Panc1 (cell line): Measurements from ENCODE around the gene RBP2. TPM values are rescaled to one million over a fixed set of nuclear protein-coding genes. Genes with fewer than 3 reads are reported as not detected.

Source experiments
- ATAC-seq: fragments of 200-7000 bp; cut with Tn5 transposase; 2 replicates; pipeline ENCODE4 v1.9.1; 2020; ENCODE audit warnings: mild to moderate bottlenecking, moderate library complexity
- BruUV-seq: library from RNA; stranded (reverse); fragments of 400-500 nt; replicated peaks from 2 replicates; lab custom pipeline; 2021; lab: Mats Ljungman, UMichigan
- CTCF ChIA-PET: fragments of 300-600 bp; sonication (Branson Sonifier 250); formaldehyde crosslinking; loops from one replicate; lab custom pipeline; 2022; ENCODE audit warnings: antibody characterized with exemption; lab: Charles Lee
- POLR2A ChIA-PET: fragments of 300-600 bp; sonication (Branson Sonifier 250); formaldehyde crosslinking; loops from one replicate; lab custom pipeline; 2022; ENCODE audit warnings: antibody characterized with exemption; lab: Charles Lee
- DNase-seq: peaks from one replicate; pipeline ENCODE4 v3.0.0-alpha.2; 2010; ENCODE audit warnings: low read depth, low spot score
- H3K27ac ChIP-seq: 2 replicates; pipeline ENCODE4 v1.5.1; 2011; ENCODE audit warnings: mild to moderate bottlenecking, low read length, inconsistent platforms
- H3K27me3 ChIP-seq: fragments of 200-500 bp; sonication (Bioruptor generic); 2 replicates; pipeline ENCODE4 v1.6.0; 2014; ENCODE audit warnings: low read length, inconsistent platforms; ENCODE audit not compliant: control insufficient read depth, insufficient read depth
- H3K36me3 ChIP-seq: fragments of 200-500 bp; sonication (Bioruptor generic); 2 replicates; pipeline ENCODE4 v1.5.1; 2014; ENCODE audit warnings: inconsistent platforms, mild to moderate bottlenecking, low read length, moderate library complexity; ENCODE audit not compliant: control insufficient read depth, insufficient read depth
- H3K4me1 ChIP-seq: 2 replicates; pipeline ENCODE4 v1.5.1; 2011; ENCODE audit warnings: inconsistent platforms, mild to moderate bottlenecking, low read length, moderate library complexity; ENCODE audit not compliant: control insufficient read depth, insufficient read depth
- H3K4me3 ChIP-seq, 2 experiments: 2 replicates each; pipeline ENCODE4 v1.5.1; 2011 to 2012; ENCODE audit warnings: low read depth in 2 of 2, low read length in 2 of 2, mild to moderate bottlenecking in 2 of 2, inconsistent platforms in 1 of 2, moderate library complexity in 1 of 2
- H3K9me3 ChIP-seq: fragments of 200-500 bp; sonication (Bioruptor generic); 2 replicates; pipeline ENCODE4 v1.5.1; 2014; ENCODE audit warnings: low read depth, mild to moderate bottlenecking, inconsistent platforms, low read length, moderate library complexity; ENCODE audit not compliant: control insufficient read depth, insufficient read depth
- POLR2AphosphoS5 ChIP-seq: IDR thresholded peaks from 2 replicates; pipeline ENCODE4 v1.6.1; 2012; ENCODE audit warnings: mild to moderate bottlenecking, low read depth, low read length, moderate library complexity
- SIN3A ChIP-seq: IDR thresholded peaks from 2 replicates; pipeline ENCODE4 v1.6.1; 2012; ENCODE audit warnings: low read depth, mild to moderate bottlenecking, low read length, moderate library complexity, borderline replicate concordance; ENCODE audit not compliant: insufficient read depth
- TCF7L2 ChIP-seq: IDR thresholded peaks from 2 replicates; pipeline ENCODE4 v1.6.1; 2011; ENCODE audit warnings: mild to moderate bottlenecking, low read depth, low read length, inconsistent platforms
- in situ Hi-C: cut with HindIII; loops from 2 replicates; pipeline ENCODE4 v1.10.0; 2016; ENCODE audit warnings: low sequenced_read_pairs, low pct_unique_long_range_greater_than_20kb
- intact Hi-C: fragments of 100-400 bp; cut with micrococcal nuclease; formaldehyde crosslinking; loops from one replicate; pipeline ENCODE4 v1.10.0; 2022; ENCODE audit not compliant: unreplicated experiment
- total RNA-seq: library from RNA; stranded (reverse); gene quantifications from one replicate; pipeline ENCODE4 v1.2.1, GENCODE V29; 2021; ENCODE audit not compliant: unreplicated experiment
- TF ChIP-seq, protein P1 (sequence below), 2 experiments: IDR thresholded peaks; 2 replicates each; pipeline ENCODE4 v1.6.1; 2011 to 2012; ENCODE audit warnings: low read depth in 2 of 2, control low read depth in 1 of 2, low read length in 1 of 2, mild to moderate bottlenecking in 1 of 2, moderate library complexity in 1 of 2; ENCODE audit not compliant: insufficient read depth in 1 of 2
- TF ChIP-seq, protein P2 (sequence below): fragments of 450-650 bp; IDR thresholded peaks from 2 replicates; pipeline ENCODE4 v1.5.1; 2017; ENCODE audit warnings: mild to moderate bottlenecking

RBP2 gene
- total RNA-seq, 1 experiment from 2014 or later, result not detected

DNA sequence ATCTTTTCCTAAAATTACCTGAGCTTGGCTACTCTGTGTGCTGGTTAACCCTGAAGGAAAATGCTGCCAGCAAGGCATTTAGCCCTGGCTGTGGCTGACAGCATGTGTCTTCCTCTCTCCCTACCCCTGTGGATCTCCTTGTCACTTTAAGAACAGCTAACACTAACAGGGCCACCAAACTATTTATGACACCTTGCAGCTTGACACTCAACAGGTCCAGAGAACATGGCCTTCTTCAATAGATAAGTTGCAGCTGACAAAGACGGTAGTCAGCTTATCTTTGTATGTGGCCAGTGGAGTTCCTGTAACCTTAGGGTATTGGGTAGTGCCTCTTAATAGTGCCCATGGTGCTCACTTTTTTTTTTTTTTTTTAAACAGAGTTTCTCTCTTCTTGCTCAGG is 54.9 kb downstream of the RBP2 start:
- TF ChIP-seq TCF7L2, result no peak
- no peak for DNase-seq
- ChIA-PET POLR2A (no interaction called here), CTCF (interaction anchor here (0.5 kb wide), 1 partner anchor 18 kb away, joined by 9 read pairs; no protein-coding TSS in a partner anchor)
- no TSS peak for BruUV-seq
- H3K36me3 ChIP-seq, result no peaks in the 10 kb centered on the region
- in situ Hi-C loops, result no loop called here
- H3K4me1 ChIP-seq, result no peaks in the 10 kb centered on the region
- no peak for ATAC-seq
- H3K27ac ChIP-seq, result no peak overlapping the region
- H3K9me3 ChIP-seq, result no peaks in the 10 kb centered on the region
- H3K27me3 ChIP-seq, result no peaks in the 10 kb centered on the region
- no peak overlapping the region for H3K4me3 ChIP-seq
- intact Hi-C loops, result loop anchor here (10.0 kb wide), 1 partner anchor 513 kb away; the partner anchor contains the start of gene CLSTN2

GRCh38 chr3:139421040-139421439 is 55.3 kb downstream of the RBP2 start:
- DNase-seq, result no peak
- ChIA-PET CTCF (interaction anchor here (0.5 kb wide), 1 partner anchor 18 kb away, joined by 9 read pairs; no protein-coding TSS in a partner anchor), POLR2A (no interaction called here)
- intact Hi-C loops, result loop anchor here (10.0 kb wide), 1 partner anchor 514 kb away; the partner anchor contains the start of gene CLSTN2
- Histone ChIP-seq H3K27me3 (no peaks in the 10 kb centered on the region), H3K4me3 (no peak overlapping the region), H3K9me3 (no peaks in the 10 kb centered on the region), H3K36me3 (no peaks in the 10 kb centered on the region), H3K27ac (no peak overlapping the region), H3K4me1 (no peaks in the 10 kb centered on the region)
- TF ChIP-seq TCF7L2 (no peak), POLR2AphosphoS5 (no peak), SIN3A (no peak)
- TF ChIP-seq, protein P1, sequence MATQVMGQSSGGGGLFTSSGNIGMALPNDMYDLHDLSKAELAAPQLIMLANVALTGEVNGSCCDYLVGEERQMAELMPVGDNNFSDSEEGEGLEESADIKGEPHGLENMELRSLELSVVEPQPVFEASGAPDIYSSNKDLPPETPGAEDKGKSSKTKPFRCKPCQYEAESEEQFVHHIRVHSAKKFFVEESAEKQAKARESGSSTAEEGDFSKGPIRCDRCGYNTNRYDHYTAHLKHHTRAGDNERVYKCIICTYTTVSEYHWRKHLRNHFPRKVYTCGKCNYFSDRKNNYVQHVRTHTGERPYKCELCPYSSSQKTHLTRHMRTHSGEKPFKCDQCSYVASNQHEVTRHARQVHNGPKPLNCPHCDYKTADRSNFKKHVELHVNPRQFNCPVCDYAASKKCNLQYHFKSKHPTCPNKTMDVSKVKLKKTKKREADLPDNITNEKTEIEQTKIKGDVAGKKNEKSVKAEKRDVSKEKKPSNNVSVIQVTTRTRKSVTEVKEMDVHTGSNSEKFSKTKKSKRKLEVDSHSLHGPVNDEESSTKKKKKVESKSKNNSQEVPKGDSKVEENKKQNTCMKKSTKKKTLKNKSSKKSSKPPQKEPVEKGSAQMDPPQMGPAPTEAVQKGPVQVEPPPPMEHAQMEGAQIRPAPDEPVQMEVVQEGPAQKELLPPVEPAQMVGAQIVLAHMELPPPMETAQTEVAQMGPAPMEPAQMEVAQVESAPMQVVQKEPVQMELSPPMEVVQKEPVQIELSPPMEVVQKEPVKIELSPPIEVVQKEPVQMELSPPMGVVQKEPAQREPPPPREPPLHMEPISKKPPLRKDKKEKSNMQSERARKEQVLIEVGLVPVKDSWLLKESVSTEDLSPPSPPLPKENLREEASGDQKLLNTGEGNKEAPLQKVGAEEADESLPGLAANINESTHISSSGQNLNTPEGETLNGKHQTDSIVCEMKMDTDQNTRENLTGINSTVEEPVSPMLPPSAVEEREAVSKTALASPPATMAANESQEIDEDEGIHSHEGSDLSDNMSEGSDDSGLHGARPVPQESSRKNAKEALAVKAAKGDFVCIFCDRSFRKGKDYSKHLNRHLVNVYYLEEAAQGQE (IDR thresholded peaks at IDR 0.05; ENCODE audit: insufficient read depth in 1 of 2, low read depth in 2 of 2, low read length in 1 of 2), result no peak
- TF ChIP-seq, protein P2, sequence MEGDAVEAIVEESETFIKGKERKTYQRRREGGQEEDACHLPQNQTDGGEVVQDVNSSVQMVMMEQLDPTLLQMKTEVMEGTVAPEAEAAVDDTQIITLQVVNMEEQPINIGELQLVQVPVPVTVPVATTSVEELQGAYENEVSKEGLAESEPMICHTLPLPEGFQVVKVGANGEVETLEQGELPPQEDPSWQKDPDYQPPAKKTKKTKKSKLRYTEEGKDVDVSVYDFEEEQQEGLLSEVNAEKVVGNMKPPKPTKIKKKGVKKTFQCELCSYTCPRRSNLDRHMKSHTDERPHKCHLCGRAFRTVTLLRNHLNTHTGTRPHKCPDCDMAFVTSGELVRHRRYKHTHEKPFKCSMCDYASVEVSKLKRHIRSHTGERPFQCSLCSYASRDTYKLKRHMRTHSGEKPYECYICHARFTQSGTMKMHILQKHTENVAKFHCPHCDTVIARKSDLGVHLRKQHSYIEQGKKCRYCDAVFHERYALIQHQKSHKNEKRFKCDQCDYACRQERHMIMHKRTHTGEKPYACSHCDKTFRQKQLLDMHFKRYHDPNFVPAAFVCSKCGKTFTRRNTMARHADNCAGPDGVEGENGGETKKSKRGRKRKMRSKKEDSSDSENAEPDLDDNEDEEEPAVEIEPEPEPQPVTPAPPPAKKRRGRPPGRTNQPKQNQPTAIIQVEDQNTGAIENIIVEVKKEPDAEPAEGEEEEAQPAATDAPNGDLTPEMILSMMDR, result no peak
- BruUV-seq, result no TSS peak
- ATAC-seq, result no peak
- in situ Hi-C loops, result no loop called here

DNA sequence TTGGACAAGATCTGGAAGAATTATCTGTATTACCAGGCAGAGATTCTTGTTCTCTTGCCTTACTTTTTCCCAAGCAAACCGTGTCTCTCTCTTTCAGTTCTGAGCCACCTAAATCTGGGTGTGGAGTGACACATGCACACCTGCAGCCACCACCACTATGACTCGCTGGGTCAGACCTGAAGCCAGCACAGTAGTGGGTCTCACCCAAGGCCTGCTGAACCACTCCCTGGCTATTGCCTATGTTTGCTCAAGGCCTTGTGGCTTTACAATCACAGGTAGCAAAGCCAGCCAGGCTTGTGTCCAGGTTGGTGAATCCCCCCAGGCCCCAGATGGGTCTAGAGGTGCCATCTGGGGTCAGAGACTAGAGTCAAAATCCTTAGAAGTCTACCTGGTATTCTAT is 58.2 kb downstream of the RBP2 start:
- ATAC-seq (no peak), DNase-seq (no peak)
- H3K36me3 ChIP-seq, result no peaks in the 10 kb centered on the region
- BruUV-seq, result no TSS peak
- H3K4me3 ChIP-seq, result no peak overlapping the region
- TF ChIP-seq POLR2AphosphoS5, result no peak
- no peak for TF ChIP-seq TCF7L2
- TF ChIP-seq, protein P2, result no peak
- TF ChIP-seq, protein P1 (IDR thresholded peaks at IDR 0.05; ENCODE audit: insufficient read depth in 1 of 2, low read depth in 2 of 2, low read length in 1 of 2), result no peak
- TF ChIP-seq SIN3A, result no peak
- in situ Hi-C loops, result no loop called here
- H3K27me3 ChIP-seq, result no peaks in the 10 kb centered on the region
- POLR2A ChIA-PET, result no interaction called here
- peaks cover 2% of the 10 kb centered on the region; the same call in 1 of the 2 replicates for H3K9me3 ChIP-seq
- intact Hi-C loops, result no loop called here
- no peaks in the 10 kb centered on the region for H3K4me1 ChIP-seq
- CTCF ChIA-PET, result no interaction called here
- H3K27ac ChIP-seq, result no peak overlapping the region
